Measurements from ENCODE around the gene CPNE1.

The CPNE1 gene

DNA sequence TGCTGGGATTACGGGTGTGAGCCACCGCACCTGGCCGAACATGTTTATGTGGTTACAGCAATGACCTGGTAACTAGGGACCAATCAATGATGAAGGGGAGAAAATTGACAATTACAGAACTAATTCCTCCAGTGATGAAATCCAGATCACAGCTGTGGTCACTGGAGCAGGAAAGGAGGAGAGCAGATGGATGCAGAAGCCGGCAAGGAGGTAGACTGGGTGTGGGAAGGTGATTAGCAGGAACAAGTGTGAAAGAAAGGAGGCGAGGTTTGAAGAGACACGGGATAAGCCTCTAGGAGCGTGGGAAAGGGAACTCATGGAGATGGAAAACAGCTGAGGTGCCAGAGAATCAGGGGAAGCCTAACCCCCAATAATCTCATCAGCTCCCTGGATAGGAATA, 66.2 kb downstream of the CPNE1 start:
- DNase-seq, result no peak

DNA sequence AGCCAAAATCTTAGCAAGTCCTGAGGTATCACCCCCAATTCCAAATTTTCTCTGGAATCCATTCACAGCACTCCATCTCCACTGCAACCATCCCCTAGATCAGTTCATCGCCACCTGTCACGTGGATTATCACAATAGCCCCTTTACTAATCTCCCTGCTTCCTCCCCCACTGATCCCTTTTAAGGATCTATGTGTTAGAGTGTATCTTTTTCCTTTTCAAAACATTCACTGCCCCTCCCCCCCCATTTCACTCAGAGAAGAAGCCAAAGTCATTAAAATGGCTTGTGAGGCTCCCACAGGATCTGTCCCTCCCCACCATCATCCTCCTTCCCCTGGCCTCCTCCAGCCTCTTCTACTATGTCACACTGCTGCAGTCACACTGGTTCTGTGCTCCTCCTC, 67.5 kb downstream of the CPNE1 start:
- no peak for DNase-seq

DNA sequence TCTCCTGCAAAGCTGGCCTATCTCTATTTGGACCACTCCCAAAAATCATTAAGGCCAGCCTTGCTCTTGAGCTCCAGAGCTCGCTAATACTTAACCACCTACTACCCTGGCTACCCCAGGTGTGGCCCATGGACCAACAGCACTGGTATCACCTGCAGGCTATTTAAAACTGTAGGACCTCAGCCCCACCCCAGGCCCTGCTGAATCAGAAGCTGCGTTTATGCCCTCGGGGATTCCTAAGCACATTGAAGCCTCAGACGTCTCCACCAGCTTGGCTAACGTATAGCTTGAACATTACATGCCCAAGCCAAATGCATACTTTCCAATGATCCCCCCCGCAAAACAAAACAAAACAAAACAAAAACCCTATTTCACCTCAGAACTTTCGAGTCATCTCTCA, 68.8 kb downstream of the CPNE1 start:
- no peak for DNase-seq

DNA sequence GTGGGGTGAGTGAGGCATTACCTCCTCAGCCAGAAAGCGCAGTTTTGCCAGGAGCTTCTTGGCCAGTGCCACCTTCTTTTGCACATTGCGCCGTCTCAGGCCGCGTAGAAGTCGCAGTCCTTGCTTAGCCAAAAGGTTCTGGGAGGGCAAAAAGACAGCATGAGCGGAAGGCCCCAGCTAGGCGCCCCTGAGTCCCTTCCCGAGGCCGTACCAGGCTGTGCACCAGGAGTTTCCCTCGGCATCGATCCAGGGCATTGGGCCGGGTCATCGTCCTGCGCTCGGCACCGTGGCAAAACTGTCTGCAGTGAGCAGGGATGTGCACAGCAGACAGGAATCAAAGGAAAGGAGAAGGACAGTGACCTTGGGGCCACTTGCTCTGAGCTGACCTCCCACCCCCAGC, 69.2 kb downstream of the CPNE1 start:
- no peak for DNase-seq

DNA sequence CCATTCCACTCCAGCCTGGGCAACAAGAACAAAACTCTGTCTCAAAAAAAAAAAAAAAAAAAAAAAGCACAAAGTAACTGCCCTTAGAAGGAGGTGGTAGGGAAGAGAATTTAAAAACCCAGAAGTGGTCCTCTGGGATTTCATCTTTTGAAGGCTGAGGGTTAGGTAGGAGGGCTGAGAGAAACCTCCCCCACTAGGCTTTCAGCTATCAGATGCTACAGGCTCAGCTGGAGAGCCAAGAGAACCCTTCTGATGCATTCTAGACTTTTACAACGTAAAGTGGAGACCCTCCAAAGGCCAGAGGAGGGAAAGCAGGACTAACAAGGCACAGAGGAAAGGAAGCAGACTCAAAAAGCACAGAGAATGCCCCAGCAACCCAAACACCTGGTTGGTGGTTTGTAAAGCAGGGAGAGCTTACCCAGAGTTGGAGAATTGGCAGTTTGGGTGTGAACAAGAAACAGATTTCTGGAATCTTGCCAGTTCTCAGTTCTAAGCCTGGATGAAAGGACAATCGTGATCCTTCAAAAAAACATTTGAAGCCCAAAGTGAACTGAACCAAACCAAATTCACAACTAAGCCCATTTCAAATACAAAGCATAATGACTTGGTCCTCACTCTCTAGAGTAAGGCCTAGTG, 72.2 kb downstream of the CPNE1 start:
- DNase-seq, result no peak

DNA sequence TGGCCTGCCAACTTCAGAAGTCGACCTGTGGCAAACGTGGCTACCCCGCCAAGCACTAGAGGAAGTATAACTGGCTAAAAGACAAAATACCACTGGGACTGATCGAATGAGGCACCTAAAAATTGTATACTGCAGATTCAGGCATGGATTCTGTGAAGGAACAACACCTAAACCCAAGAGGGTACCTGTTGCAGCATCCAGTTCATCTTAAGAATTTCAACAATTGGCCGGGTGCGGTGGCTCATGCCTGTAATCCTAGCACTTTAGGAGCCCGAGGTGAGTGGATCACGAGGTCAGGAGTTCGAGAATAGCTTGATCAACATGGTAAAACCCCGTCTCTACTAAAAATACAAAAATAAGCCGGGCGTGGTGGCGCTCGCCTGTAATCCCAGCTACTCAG, 76.3 kb downstream of the CPNE1 start:
- DNase-seq, result no peak

DNA sequence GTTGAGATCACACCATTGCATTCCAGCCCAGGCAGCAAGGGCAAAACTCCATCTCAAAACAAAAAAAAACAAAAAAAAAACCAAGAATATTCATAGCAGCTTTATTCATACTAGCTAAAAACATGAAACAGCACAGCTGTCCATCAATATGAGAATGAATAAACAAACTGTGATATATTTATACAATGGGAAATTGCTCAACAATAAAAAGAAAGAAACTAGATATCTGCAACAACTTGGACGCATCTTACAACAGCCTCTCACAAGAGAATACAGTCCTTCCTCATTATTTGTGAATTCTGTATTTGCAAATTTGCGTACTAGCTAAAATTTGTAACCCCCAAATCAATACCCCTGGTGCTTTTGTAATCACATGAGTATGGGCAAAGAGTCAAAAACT, 77.3 kb downstream of the CPNE1 start:
- DNase-seq, result no peak

DNA sequence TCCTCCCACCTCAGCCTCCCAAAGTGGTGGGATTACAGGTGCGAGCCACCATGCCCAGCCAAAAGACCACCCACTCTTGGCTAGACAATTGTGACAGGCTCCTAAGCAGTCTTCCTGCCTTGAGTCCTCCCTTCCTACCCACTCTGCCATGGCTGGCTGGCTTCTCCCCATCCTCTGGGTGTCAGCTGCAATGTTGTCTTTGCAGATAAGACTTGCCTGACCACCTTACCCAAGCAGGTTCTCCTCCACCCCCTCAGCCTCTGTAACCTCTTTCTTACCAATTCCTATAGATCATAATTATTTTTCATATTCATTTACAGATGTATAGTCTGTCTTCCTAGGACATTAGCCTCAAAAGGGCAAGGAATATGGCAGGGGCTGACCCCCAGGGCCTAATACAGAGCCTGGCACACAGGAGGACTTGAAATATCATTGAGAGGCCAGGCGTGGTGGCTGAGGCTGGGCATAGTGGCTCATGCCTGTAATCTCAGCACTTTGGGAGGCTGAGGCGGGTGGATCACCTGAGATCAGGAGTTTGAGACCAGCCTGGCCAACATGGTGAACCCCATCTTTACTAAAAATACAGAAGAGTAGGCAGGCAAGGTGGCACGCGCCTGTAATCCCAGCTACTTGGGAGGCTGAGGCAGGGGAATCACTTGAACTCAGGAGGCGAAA, 77.8 kb downstream of the CPNE1 start:
- DNase-seq, result no peak

DNA sequence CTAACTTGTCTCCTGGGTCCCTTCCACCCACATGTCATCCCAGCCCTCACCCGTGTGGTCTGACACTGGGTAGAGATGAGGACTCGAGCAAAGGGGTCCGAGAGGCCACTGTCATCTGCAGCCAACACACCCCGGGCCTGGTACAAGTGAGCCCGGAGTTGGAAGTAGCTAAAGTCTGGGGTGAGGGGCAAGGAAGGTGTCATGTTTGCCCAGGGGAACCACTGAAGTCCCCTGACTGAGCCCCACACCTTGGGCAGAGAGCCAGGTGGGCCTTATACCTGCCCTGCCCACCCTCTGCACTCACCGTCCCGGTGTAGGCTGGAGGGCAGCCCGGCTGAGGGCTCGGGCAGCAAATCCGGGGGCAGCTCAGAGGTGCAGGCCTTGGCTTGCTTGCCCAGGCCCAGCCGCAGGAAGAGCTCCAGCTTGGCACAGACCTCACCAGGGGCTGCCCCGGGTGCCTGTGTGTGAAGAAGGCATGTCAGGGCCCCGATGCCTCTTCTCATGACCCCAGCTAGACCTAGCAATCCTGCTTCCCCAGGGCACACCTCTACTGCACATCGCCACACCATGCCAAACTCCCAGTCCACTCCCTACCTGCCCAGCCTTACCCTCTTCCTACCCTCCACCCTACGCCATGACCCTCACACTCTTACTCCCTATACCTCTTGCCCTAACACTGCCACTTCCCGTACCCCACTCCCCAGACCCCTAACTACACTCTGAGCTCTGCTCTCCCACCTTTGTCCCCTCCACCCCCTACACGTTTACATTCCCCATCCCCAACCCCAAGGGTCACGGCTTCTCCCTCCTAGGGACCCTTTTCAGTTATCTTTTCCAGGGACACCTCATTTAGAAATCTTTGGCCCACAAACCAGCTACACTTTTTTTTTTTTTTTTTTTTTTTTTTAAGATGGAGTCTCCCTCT, 80.8 kb downstream of the CPNE1 start:
- no peak for DNase-seq

DNA sequence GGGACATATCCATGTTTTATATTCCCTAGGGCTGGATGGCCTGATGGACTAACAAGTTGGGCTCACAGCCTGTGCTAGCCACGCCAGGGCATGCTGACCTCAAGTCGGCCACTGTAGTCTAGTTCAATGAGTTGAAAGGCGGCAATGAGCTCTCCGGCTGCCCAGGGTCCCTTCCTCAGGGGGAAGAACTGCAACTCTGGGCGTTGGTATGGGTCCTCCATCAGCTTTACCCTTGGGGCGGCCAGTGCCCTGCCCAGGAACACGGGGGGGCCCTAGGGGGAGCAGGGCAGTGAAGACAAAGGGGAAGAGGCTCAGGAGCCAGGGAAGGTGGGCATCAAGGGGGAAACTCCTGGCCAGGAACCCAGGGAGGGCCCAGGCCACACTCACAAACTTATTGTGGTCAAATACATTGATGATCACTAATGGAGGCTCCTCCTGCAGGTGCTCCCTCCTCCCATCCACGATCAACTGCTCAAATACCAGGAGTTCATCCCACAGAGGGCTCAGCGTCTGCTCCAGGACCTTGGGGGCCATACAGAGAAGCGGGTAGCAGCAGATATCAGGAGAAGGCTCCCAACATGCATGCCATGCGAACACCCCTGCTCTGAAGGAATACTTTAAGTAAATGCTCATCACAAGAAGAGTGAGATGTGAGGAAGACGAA, 81.8 kb downstream of the CPNE1 start:
- DNase-seq, result no peak

DNA sequence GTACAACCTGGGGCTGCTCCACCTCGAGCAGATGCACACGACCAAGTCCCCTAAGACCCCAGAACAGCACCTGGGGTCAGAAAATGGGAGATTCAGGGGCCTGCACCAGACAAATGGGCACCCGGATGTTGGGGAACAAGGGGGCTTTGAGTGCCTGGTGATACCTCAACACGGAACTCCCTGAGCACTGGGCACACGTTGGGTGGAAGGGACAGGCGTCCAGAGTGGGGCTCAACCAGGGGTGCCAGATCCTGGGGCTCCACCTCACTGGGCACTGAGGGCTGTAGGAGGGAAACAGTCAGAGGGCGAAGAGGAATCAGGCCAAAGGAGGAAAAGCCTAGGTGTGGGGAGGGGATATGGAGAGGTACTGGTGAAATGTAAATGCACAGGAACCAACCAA, 82.6 kb downstream of the CPNE1 start:
- no peak for DNase-seq

DNA sequence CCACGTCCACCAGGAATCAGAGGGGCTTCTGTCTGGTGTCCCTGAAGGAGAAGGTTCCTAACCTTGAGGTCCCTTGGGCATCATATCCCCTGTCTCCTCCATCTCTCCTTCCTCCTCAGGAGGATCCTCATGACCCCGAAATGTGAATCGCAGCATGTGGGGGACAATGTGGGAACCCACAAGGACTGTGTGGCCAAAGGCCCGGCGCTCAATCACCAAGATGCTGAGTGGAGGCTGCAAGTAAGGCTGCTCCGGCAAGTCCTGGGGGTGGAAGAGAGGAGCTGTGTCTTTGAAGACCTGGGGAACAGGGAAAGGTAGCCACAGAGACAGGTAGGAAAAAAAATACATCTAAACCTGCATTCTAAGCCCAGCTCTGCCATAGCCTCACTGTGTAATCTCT, 85.5 kb downstream of the CPNE1 start:
- DNase-seq, result no peak

DNA sequence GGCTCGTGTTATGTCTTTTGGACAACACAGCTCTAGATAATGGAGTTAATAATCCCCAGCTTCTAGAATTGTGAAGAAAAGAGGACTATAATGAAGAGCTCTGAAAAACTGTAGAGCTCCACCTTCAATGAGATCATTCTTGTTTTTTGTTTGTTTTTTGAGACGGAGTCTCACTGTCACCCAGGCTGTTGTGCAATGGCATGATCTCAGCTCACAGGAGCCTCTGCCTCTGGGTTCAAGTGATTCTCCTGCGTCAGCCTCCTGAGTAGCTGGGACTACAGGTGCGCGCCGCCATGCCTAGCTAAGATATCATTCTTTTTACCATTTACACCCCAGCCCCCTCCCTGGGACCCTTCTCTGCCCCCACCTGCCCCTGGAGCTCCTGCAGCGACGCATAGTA, 86.2 kb downstream of the CPNE1 start:
- no peak for DNase-seq

DNA sequence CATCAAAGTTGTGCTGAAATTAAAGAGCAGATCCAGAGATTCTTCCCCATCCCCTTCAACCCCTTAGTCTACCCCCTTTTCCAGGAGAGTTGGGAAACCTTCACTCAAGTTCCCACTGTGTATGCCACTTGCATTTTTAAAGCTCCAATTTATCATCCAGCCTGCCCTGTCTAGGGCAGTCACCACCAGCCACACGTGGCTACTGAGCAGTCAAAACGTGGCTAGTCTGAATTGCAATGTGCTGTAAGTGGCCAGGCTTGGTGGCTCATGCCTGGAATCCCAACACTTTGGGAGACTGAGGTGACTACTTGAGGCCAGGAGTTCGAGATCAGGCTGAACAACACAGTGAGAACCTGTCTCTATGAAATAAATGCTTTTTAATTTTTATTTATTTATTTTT, 87.9 kb downstream of the CPNE1 start:
- DNase-seq, result no peak
